ENCODE measurements around the gene SART3.
"Not testable (repeated sequence)": the region's sequence is repeated elsewhere in the genome, so short reads cannot be mapped to it uniquely, and the experiment has no call there.

SART3 gene

GRCh38 chr12:108578813-108579212, 17.8 kb upstream of the SART3 start:
- DNase-seq, result no peak

GRCh38 chr12:108578264-108578663, 17.3 kb upstream of the SART3 start:
- no peak for DNase-seq

DNA sequence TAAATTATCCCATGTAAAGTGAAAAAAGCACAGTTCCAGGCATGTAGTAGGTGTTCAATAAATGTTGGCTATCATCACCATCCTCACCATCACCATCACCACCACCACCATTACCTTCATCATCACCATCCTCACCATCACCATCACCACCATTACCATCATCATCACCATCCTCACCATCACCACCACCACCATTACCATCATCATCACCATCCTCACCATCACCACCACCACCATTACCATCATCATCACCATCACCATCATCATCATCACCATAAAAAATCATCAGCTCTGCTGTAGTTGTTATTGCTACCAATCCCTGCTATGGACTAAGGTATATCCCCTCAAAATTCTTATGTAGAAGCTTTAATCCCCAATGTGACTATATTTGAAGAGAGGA, 16.5 kb upstream of the SART3 start:
- DNase-seq, result no peak

DNA sequence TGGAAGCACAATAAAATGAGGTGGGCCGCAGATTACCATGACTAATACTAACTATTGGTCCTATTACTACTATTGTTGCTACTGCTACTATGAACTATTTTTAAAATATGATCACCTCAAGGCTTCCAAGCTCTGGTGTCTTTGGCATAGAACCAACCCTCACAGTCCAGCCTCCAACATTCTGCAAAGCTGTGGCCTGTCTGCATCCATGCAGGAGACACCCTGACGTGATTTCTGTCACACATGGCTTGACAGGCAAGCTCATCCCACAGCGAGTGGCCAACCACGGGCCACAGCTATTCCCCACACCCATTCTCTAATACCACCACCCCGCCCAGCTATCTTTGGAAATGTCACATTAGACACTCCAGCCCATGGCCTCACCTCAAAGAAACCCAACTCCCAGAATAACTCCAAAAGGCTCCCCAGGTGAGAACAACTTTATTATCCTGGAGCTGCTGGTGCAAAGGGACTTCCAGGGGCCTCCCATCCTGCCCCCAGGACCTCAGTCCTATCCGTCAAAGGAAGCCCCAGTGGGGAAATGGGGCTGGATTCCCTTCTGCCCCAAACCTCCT, 15.8 kb upstream of the SART3 start:
- DNase-seq, result no peak

- peak; percentile 23 for DNase-seq
Measured at GRCh38 chr12:108575199-108575912, 14.4 kb upstream of the SART3 start.

DNA sequence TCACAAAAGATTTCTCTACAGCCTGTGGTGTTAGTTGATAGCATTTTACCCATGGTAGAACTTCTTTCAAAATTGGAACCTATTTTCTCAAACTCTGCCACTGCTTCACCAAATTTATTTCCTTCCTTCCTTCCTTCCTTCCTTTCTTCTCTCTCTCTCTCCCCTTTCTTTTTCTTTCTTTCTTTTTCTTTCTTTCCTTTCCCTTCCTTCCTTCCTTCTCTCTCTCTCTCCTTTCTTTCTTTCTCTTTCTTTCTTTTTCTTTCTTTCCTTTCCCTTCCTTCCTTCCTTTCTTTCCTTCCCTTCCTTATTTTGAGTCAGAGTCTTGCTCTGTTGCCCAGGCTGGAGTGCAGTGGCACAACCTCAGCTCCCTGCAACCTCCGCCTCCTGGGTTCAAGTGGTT, 13.3 kb upstream of the SART3 start:
- DNase-seq, result not testable (repeated sequence)

GRCh38 chr12:108573317-108573716, 12.3 kb upstream of the SART3 start:
- no peak for DNase-seq

DNA sequence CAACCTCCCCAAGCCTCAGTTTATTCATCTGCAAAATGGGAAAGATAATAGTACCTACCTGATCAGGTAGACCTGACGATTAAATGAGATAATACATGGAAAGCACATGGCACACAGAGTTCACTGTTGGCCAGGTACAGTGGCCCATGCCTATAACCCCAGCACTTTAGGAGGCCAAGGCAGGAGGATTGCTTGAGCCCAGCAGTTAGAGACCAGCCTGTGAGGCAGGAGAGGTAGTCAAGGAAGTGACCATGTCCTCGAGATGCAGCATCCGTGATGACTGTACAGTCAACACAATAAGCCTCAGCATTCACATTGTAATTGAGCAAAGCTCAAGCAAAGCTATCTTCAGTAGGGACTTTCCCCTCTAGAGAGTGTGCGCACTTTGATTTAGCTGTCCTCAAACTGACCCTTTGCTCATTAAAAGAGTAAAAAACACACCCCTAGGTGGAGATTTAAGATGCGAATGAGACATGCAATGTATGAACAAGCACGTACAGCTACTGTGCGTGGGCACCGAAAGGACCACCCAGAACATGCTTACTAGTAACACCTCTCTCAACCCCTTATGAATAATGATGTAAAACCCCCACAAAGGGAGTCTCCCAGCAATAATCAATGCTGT, 11.3 kb upstream of the SART3 start:
- no peak for DNase-seq

GRCh38 chr12:108571609-108572165, 10.7 kb upstream of the SART3 start:
- no peak for DNase-seq

GRCh38 chr12:108570743-108571608, 10.0 kb upstream of the SART3 start:
- DNase-seq, result peak; percentile 14

- DNase-seq, result peak; percentile 71
Measured at GRCh38 chr12:108568338-108569154, 7.6 kb upstream of the SART3 start.

GRCh38 chr12:108567406-108568337, 6.7 kb upstream of the SART3 start:
- no peak for DNase-seq

- DNase-seq, result no peak
Measured at GRCh38 chr12:108566452-108566851, 5.5 kb upstream of the SART3 start.

GRCh38 chr12:108565976-108566375, 5.0 kb upstream of the SART3 start:
- peak; percentile 65 for DNase-seq

GRCh38 chr12:108565146-108565545, 4.2 kb upstream of the SART3 start:
- DNase-seq, result no peak

GRCh38 chr12:108564724-108565123, 3.8 kb upstream of the SART3 start:
- DNase-seq, result no peak

GRCh38 chr12:108563804-108564151, 2.8 kb upstream of the SART3 start:
- no peak for DNase-seq

- peak; percentile 89 for DNase-seq
Measured at GRCh38 chr12:108563136-108563803, 2.3 kb upstream of the SART3 start.

- peak; percentile 99 for DNase-seq
Measured at GRCh38 chr12:108562348-108563135, 1.6 kb upstream of the SART3 start, which contains the start of gene ISCU. Gene ISCU, plus strand, starts transcription at chr12:108562596. Its CDS starts 27 bp downstream, at chr12:108562623.
